ENCODE data around the gene OVOL2.

The OVOL2 gene

DNA sequence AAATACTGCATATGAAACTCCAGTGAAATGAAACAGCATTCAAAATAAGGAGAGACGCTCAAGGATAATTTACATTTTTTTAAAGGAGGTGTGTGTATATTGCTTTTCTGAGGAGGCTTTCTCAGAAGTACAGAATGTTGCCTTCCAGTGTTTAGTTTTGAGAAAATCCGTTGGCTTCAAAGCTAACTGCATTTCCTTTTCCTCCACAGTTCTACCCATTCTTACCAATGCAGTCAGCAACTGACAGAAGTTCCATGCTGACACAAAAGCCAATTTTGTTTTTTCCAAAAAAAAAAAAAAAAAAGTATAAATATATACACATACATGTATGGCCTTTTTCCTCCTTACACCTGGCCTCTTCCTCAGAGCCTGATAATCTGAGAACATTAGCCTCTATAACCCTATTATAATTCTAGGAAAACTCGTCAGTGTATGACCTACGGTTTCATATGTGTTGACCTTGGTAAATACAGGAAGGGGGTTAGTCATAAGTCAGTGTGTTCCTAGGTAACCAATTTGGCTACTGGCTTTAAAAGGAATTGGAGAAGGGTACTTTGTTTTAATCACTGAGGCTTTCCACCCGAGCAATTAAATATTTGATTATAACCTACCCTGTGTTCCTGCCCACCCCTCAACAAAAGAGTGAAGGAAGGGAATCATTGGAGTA is 64.7 kb downstream of the OVOL2 start:
- no peak overlapping the region for H3K27ac ChIP-seq (ENCODE audit: low read depth, low read length)

DNA sequence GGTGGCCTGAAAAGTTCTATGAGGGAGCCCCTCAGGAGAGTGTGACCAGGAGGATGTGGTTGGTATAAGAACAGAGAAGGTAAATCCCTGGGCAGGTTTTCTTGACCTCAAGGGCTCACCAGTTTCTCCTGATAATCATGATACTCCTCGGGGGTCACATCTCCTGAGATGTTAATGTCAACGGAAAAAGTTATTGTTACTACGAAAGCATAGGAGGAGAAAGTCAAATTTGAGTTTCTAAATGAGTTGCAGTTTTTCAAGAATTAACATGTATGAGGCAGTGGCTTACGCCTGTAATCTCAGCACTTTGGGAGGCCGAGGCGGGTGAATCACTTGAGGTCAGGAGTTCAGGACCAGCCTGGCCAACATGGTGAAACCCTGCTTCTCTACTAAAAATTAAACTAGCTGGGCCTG is 65.5 kb downstream of the OVOL2 start:
- peaks cover 3 to 7% of the 10 kb centered on the region in 2 donors for H3K4me1 ChIP-seq (ENCODE audit: control insufficient read depth in 1 of 2, insufficient read depth in 2 of 2, low read length in 2 of 2)
- H3K9me3 ChIP-seq (ENCODE audit: control insufficient read depth in 1 of 2, low read length in 2 of 2), result no peaks in the 10 kb centered on the region
- H3K9ac ChIP-seq (ENCODE audit: low read depth in 1 of 2, low read length in 2 of 2), result no peak overlapping the region
- H3K36me3 ChIP-seq (ENCODE audit: control insufficient read depth in 1 of 2, insufficient read depth in 2 of 2, low read length in 2 of 2), result peaks cover 8 to 10% of the 10 kb centered on the region in 2 donors
- no peak overlapping the region for H3K27ac ChIP-seq (ENCODE audit: low read depth, low read length)
- H3K4me3 ChIP-seq (ENCODE audit: low read depth in 1 of 2, low read length in 2 of 2), result no peak overlapping the region
- no peaks in the 10 kb centered on the region for H3K27me3 ChIP-seq (ENCODE audit: control insufficient read depth in 1 of 2, insufficient read depth in 2 of 2, low read length in 2 of 2)

More for the DNA sequence above, 64.7 kb downstream of the OVOL2 start:
- Histone ChIP-seq H3K9me3 (ENCODE audit: control insufficient read depth in 1 of 2, low read length in 2 of 2) (no peaks in the 10 kb centered on the region), H3K4me3 (ENCODE audit: low read depth in 1 of 2, low read length in 2 of 2) (no peak overlapping the region), H3K4me1 (ENCODE audit: control insufficient read depth in 1 of 2, insufficient read depth in 2 of 2, low read length in 2 of 2) (peaks cover 3 to 7% of the 10 kb centered on the region in 2 donors), H3K36me3 (ENCODE audit: control insufficient read depth in 1 of 2, insufficient read depth in 2 of 2, low read length in 2 of 2) (peaks cover 8 to 9% of the 10 kb centered on the region in 2 donors), H3K9ac (ENCODE audit: low read depth in 1 of 2, low read length in 2 of 2) (no peak overlapping the region), H3K27me3 (ENCODE audit: control insufficient read depth in 1 of 2, insufficient read depth in 2 of 2, low read length in 2 of 2) (no peaks in the 10 kb centered on the region)

DNA sequence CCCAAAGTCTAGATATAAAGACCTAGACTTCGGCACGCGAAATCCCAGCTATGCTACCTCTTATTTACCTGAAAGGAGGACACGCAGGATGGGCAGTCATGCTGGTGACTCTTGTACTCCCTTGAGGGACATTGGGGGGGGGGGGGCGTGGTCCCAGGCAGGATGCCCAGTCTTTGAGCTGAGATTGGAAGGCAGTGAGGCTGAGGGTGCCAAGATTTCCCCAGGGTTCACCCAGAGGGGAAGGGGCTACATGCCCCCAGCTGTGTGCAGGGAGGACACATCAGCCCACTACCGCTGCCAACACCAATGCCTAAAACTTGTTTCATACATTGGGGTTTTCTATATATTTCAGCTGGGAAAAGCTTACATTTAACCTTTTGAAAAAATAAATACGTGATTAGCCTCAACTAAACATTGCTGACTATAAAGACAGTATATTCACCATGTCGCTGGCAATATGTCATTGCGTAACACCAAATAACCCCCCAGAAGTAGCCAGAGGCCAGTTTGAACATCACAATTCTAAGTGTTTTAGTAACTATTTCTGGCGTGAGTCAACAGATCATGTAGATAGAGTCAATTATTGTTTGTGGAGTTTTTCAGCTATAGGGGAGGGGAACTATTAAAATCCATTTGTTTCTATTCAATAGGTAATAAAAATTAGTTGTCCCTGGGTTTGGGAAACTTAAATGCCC is 67.3 kb downstream of the OVOL2 start:
- H3K9ac ChIP-seq (ENCODE audit: low read depth in 1 of 2, low read length in 2 of 2), result no peak overlapping the region
- no peak overlapping the region for H3K4me3 ChIP-seq (ENCODE audit: low read depth in 1 of 2, low read length in 2 of 2)
- H3K36me3 ChIP-seq (ENCODE audit: control insufficient read depth in 1 of 2, insufficient read depth in 2 of 2, low read length in 2 of 2), result peaks cover 8 to 10% of the 10 kb centered on the region in 2 donors
- H3K9me3 ChIP-seq (ENCODE audit: control insufficient read depth in 1 of 2, low read length in 2 of 2), result no peaks in the 10 kb centered on the region
- no peak overlapping the region for H3K27ac ChIP-seq (ENCODE audit: low read depth, low read length)
- peaks cover 0 to 9% of the 10 kb centered on the region in 2 donors for H3K4me1 ChIP-seq (ENCODE audit: control insufficient read depth in 1 of 2, insufficient read depth in 2 of 2, low read length in 2 of 2)
- H3K27me3 ChIP-seq (ENCODE audit: control insufficient read depth in 1 of 2, insufficient read depth in 2 of 2, low read length in 2 of 2), result no peaks in the 10 kb centered on the region

DNA sequence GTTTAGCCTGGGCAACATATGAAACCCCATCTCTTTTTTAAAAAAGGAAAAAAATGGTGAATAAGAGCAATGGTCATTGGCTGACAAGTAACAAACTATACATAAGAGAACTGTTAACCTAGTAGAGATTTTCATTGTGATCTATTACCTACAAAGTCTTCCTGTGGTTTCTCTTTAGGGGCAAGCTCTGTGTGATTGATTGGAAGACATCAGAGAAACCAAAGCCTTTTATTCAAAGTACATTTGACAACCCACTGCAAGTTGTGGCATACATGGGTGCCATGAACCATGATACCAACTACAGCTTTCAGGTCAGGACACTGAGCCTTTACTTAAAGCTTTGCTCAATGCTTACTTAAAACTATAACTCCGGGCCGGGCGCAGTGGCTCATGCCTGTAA is 69.7 kb downstream of the OVOL2 start:
- H3K27me3 ChIP-seq (ENCODE audit: control insufficient read depth in 1 of 2, insufficient read depth in 2 of 2, low read length in 2 of 2), result no peaks in the 10 kb centered on the region
- H3K9me3 ChIP-seq (ENCODE audit: control insufficient read depth in 1 of 2, low read length in 2 of 2), result no peaks in the 10 kb centered on the region
- peaks cover 8 to 10% of the 10 kb centered on the region in 2 donors for H3K36me3 ChIP-seq (ENCODE audit: control insufficient read depth in 1 of 2, insufficient read depth in 2 of 2, low read length in 2 of 2)
- H3K4me1 ChIP-seq (ENCODE audit: control insufficient read depth in 1 of 2, insufficient read depth in 2 of 2, low read length in 2 of 2), result peaks cover 0 to 12% of the 10 kb centered on the region in 2 donors
- H3K4me3 ChIP-seq (ENCODE audit: low read depth in 1 of 2, low read length in 2 of 2), result no peak overlapping the region
- no peak overlapping the region for H3K9ac ChIP-seq (ENCODE audit: low read depth in 1 of 2, low read length in 2 of 2)
- no peak overlapping the region for H3K27ac ChIP-seq (ENCODE audit: low read depth, low read length)

DNA sequence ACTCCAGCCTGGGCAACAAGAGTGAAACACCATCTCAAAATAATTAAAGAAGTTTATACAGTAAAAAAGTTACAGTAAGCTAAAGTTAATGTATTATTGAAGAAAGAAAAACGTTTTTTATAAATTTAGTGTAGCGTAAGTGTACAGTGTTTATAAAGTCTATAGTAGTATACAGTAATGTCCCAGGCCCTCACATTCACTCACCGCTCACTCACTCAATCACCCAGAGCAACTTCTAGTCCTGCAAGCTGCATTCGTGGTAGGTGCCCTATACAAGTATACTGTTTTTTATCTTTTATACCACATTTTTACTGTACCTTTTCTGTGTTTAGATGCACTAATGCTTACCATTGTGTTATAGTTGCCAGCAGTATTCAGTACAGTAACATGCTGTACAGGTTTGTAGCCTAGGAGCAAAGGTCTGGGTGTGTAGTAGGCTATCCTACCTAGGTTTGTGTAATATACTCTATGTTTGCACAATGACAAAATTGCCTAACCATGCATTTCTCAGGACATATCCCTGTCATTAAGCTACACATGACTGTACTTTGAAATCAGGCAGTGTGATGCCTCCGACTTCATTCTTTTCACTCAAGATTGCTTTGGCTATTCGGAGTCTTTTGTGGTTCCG is 72.2 kb downstream of the OVOL2 start:
- no peak overlapping the region for H3K27ac ChIP-seq (ENCODE audit: low read depth, low read length)
- no peaks in the 10 kb centered on the region for H3K27me3 ChIP-seq (ENCODE audit: control insufficient read depth in 1 of 2, insufficient read depth in 2 of 2, low read length in 2 of 2)
- H3K36me3 ChIP-seq (ENCODE audit: control insufficient read depth in 1 of 2, insufficient read depth in 2 of 2, low read length in 2 of 2), result peaks cover 8 to 10% of the 10 kb centered on the region in 2 donors
- H3K9me3 ChIP-seq (ENCODE audit: control insufficient read depth in 1 of 2, low read length in 2 of 2), result no peaks in the 10 kb centered on the region
- no peak overlapping the region for H3K4me3 ChIP-seq (ENCODE audit: low read depth in 1 of 2, low read length in 2 of 2)
- H3K9ac ChIP-seq (ENCODE audit: low read depth in 1 of 2, low read length in 2 of 2), result no peak overlapping the region
- peaks cover 0 to 12% of the 10 kb centered on the region in 2 donors for H3K4me1 ChIP-seq (ENCODE audit: control insufficient read depth in 1 of 2, insufficient read depth in 2 of 2, low read length in 2 of 2)

DNA sequence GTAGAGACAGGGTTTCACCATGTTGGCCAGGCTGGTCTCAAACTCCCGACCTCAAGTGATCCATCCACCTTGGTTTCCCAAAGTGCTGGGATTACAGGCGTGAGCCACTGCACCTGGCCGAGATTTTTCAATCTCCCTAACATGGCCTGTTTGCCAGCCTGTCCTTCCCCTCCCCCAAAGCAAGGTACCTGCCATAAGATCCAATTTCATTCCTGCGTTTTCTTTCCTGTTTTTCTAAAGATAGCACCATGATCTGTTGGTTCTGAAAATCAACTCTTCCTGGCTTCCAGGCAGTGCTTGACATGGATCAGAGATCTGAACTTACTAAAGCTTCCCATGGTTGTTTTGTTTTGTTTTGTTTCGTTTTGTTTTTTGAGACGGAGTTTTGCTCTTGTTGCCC is 81.4 kb downstream of the OVOL2 start:
- Histone ChIP-seq H3K27me3 (ENCODE audit: control insufficient read depth in 1 of 2, insufficient read depth in 2 of 2, low read length in 2 of 2) (no peaks in the 10 kb centered on the region), H3K9me3 (ENCODE audit: control insufficient read depth in 1 of 2, low read length in 2 of 2) (no peaks in the 10 kb centered on the region), H3K36me3 (ENCODE audit: control insufficient read depth in 1 of 2, insufficient read depth in 2 of 2, low read length in 2 of 2) (peaks cover 3 to 10% of the 10 kb centered on the region in 2 donors), H3K4me3 (ENCODE audit: low read depth in 1 of 2, low read length in 2 of 2) (no peak overlapping the region), H3K4me1 (ENCODE audit: control insufficient read depth in 1 of 2, insufficient read depth in 2 of 2, low read length in 2 of 2) (peaks cover 4 to 17% of the 10 kb centered on the region in 2 donors), H3K27ac (ENCODE audit: low read depth, low read length) (no peak overlapping the region), H3K9ac (ENCODE audit: low read depth in 1 of 2, low read length in 2 of 2) (no peak overlapping the region)
